ENCODE measurements around the gene KLHDC10.
"Not testable (repeated sequence)": the region's sequence is repeated elsewhere in the genome, so short reads cannot be mapped to it uniquely, and the experiment has no call there.

GRCh38 chr7:130184349-130184748 is 114.0 kb downstream of the KLHDC10 start:
- not testable (repeated sequence) for TF ChIP-seq CTCF (conservative IDR thresholded peaks at IDR 0.05; ENCODE audit: low read depth, low read length); EZH2 (IDR thresholded peaks at IDR 0.05; ENCODE audit: borderline replicate concordance, low read depth, low read length, poor library complexity, severe bottlenecking)
